Body of pancreas (tissue), 4 donors: ENCODE results near the gene SERBP1.

ENCODE experiments used
- POLR2A ChIP-seq, 3 donors: fragments of 450-650 bp; IDR thresholded peaks; one replicate each; pipeline ENCODE4 v1.6.1; 2016; ENCODE audit warnings: antibody characterized with exemption in 3 of 3, mild to moderate bottlenecking in 2 of 3
- TF ChIP-seq, protein P1 (sequence below), 7 experiments: fragments of 450-650 bp in 4 of 7; fragments of 200-600 bp in 3 of 7; sonication (generic) in 3 of 7; IDR thresholded peaks; one replicate each; pipeline ENCODE4 v1.5.1; 2016 to 2019; ENCODE audit warnings: antibody characterized with exemption in 7 of 7

- no peak for TF ChIP-seq POLR2A (IDR thresholded peaks at IDR 0.05)
- TF ChIP-seq, protein P1, sequence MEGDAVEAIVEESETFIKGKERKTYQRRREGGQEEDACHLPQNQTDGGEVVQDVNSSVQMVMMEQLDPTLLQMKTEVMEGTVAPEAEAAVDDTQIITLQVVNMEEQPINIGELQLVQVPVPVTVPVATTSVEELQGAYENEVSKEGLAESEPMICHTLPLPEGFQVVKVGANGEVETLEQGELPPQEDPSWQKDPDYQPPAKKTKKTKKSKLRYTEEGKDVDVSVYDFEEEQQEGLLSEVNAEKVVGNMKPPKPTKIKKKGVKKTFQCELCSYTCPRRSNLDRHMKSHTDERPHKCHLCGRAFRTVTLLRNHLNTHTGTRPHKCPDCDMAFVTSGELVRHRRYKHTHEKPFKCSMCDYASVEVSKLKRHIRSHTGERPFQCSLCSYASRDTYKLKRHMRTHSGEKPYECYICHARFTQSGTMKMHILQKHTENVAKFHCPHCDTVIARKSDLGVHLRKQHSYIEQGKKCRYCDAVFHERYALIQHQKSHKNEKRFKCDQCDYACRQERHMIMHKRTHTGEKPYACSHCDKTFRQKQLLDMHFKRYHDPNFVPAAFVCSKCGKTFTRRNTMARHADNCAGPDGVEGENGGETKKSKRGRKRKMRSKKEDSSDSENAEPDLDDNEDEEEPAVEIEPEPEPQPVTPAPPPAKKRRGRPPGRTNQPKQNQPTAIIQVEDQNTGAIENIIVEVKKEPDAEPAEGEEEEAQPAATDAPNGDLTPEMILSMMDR (IDR thresholded peaks at IDR 0.05) = no peak
These were observed 62.7 kb downstream of the SERBP1 start for GRCh38 chr1:67367370-67368045.
